SK-N-SH (cell line): ENCODE results near the gene SOX9. TPM values are rescaled to one million over a fixed set of nuclear protein-coding genes. Genes with fewer than 3 reads are reported as not detected.

ENCODE experiments used
- CTCF ChIA-PET: fragments of 300-600, 350-600 bp; formaldehyde crosslinking; extraction: SDS; loops from one replicate; lab custom pipeline; 2021; lab: Yijun Ruan, JAX
- POLR2A ChIA-PET: fragments of 350-600 bp; sonication (Branson Sonifier 250); formaldehyde crosslinking; extraction: SDS; loops from one replicate; lab custom pipeline; 2020; ENCODE audit warnings: antibody characterized with exemption, inconsistent platforms; lab: Yijun Ruan, JAX
- DNase-seq: peaks from one replicate; pipeline ENCODE4 v3.0.0; 2012
- H2AFZ ChIP-seq: fragments of 200-600 bp; sonication (generic); 2 replicates; pipeline ENCODE4 v1.8.1; 2016; ENCODE audit warnings: antibody characterized with exemption, mild to moderate bottlenecking, low read depth
- H3F3A ChIP-seq: fragments of 200-600 bp; sonication (generic); replicated peaks from 2 replicates; pipeline ENCODE3; 2016; ENCODE audit warnings: antibody characterized with exemption, mild to moderate bottlenecking; ENCODE audit not compliant: insufficient read depth
- H3K27ac ChIP-seq, 2 experiments: fragments of 200-500 bp in 1 of 2; fragments of 200-600 bp in 1 of 2; sonication (Bioruptor generic) in 1 of 2; sonication (generic), shearing (Covaris generic) in 1 of 2; 2 replicates each; pipeline versions ENCODE4 v1.5.1 to v1.6.1; 2014 to 2016; ENCODE audit warnings: low read depth in 2 of 2, inconsistent platforms in 1 of 2, low read length in 1 of 2, mild to moderate bottlenecking in 1 of 2, mixed read lengths in 1 of 2
- H3K27me3 ChIP-seq: fragments of 200-600 bp; sonication (generic), shearing (Covaris generic); 2 replicates; pipeline ENCODE4 v1.6.1; 2016; ENCODE audit warnings: mixed run types; ENCODE audit not compliant: insufficient read depth
- H3K36me3 ChIP-seq, 2 experiments: fragments of 200-500 bp in 1 of 2; fragments of 200-600 bp in 1 of 2; sonication (Bioruptor generic) in 1 of 2; sonication (generic) in 1 of 2; replicated peaks in 1 of 2; 2 replicates each; pipeline versions ENCODE3 to v1.5.1; 2014 to 2016; ENCODE audit warnings: low read length in 1 of 2, mild to moderate bottlenecking in 1 of 2; ENCODE audit not compliant: insufficient read depth in 2 of 2, control insufficient read depth in 1 of 2
- H3K4me1 ChIP-seq, 2 experiments: fragments of 200-500 bp in 1 of 2; fragments of 200-600 bp in 1 of 2; sonication (Bioruptor generic) in 1 of 2; sonication (generic), shearing (Covaris generic) in 1 of 2; 2 replicates each; pipeline versions ENCODE4 v1.5.1 to v1.6.1; 2014 to 2016; ENCODE audit warnings: low read depth in 1 of 2, low read length in 1 of 2, mixed run types in 1 of 2; ENCODE audit not compliant: insufficient read depth in 2 of 2, control insufficient read depth in 1 of 2
- H3K4me2 ChIP-seq: fragments of 200-600 bp; sonication (generic), shearing (Covaris generic); 2 replicates; pipeline ENCODE4 v1.6.1; 2017; ENCODE audit warnings: mixed run types
- H3K4me3 ChIP-seq, 2 experiments: fragments of 200-500 bp in 1 of 2; fragments of 200-600 bp in 1 of 2; sonication (Bioruptor generic) in 1 of 2; sonication (generic), shearing (Covaris generic) in 1 of 2; 2 replicates each; pipeline versions ENCODE4 v1.5.1 to v1.8.1; 2014 to 2016; ENCODE audit warnings: low read depth in 2 of 2, inconsistent platforms in 1 of 2, low read length in 1 of 2, mild to moderate bottlenecking in 1 of 2, mixed read lengths in 1 of 2, moderate library complexity in 1 of 2
- H3K79me2 ChIP-seq: fragments of 200-600 bp; sonication (generic); 2 replicates; pipeline ENCODE4 v1.8.1; 2017; ENCODE audit warnings: mild to moderate bottlenecking; ENCODE audit not compliant: insufficient read depth
- H3K9ac ChIP-seq: fragments of 200-600 bp; sonication (generic); 2 replicates; pipeline ENCODE4 v1.6.1; 2017; ENCODE audit warnings: mixed run types
- H3K9me2 ChIP-seq: fragments of 200-600 bp; sonication (generic); 2 replicates; pipeline ENCODE4 v1.6.1; 2017; ENCODE audit warnings: mixed run types
- H3K9me3 ChIP-seq: fragments of 200-600 bp; sonication (generic); 2 replicates; pipeline ENCODE4 v1.6.1; 2017; ENCODE audit warnings: mixed run types, mild to moderate bottlenecking, moderate library complexity
- H4K20me1 ChIP-seq: fragments of 200-600 bp; sonication (generic); 2 replicates; pipeline ENCODE4 v1.6.1; 2017; ENCODE audit warnings: mild to moderate bottlenecking, mixed run types; ENCODE audit not compliant: insufficient read depth
- CHD2 ChIP-seq: fragments of 150-350 bp; IDR thresholded peaks from 2 replicates; pipeline ENCODE4 v1.6.1; 2018; ENCODE audit warnings: low read length; ENCODE audit not compliant: partially characterized antibody
- CTCF ChIP-seq: fragments of 200-600 bp; sonication (generic); IDR thresholded peaks from 2 replicates; pipeline ENCODE4 v1.6.1; 2017; ENCODE audit warnings: antibody characterized with exemption, mild to moderate bottlenecking, moderate library complexity
- ELF1 ChIP-seq: IDR thresholded peaks from 2 replicates; pipeline ENCODE4 v1.4.0; 2012
- EP300 ChIP-seq, 2 experiments: IDR thresholded peaks; 2 replicates each; pipeline versions ENCODE4 v1.4.0 to v1.6.1; 2012; ENCODE audit warnings: borderline replicate concordance in 1 of 2, low read depth in 1 of 2, low read length in 1 of 2
- EZH2phosphoT487 ChIP-seq: fragments of 200-600 bp; sonication (generic); IDR thresholded peaks from 2 replicates; pipeline ENCODE4 v1.6.1; 2017; ENCODE audit warnings: low read depth, mixed run types, mild to moderate bottlenecking, antibody characterized with exemption, moderate library complexity, borderline replicate concordance
- FOSL2 ChIP-seq: IDR thresholded peaks from 2 replicates; pipeline ENCODE4 v1.4.0; 2012; ENCODE audit warnings: low read depth, mild to moderate bottlenecking, moderate library complexity, borderline replicate concordance
- FOXJ3 ChIP-seq: sonication (generic); formaldehyde crosslinking; IDR thresholded peaks from 2 replicates; pipeline ENCODE4 v1.5.1; 2020; ENCODE audit warnings: mild to moderate bottlenecking, missing genetic modification reagents
- GABPA ChIP-seq: IDR thresholded peaks from 2 replicates; pipeline ENCODE4 v1.4.0; 2012; ENCODE audit warnings: low read depth, mild to moderate bottlenecking
- IRF3 ChIP-seq: fragments of 150-350 bp; IDR thresholded peaks from 2 replicates; pipeline ENCODE4 v1.6.1; 2016; ENCODE audit warnings: mild to moderate bottlenecking, low read depth, low read length
- JUND ChIP-seq: IDR thresholded peaks from 2 replicates; pipeline ENCODE4 v1.4.0; 2012
- MAX ChIP-seq: IDR thresholded peaks from 2 replicates; pipeline ENCODE4 v1.4.0; 2012; ENCODE audit warnings: low read depth
- MXI1 ChIP-seq: IDR thresholded peaks from 2 replicates; pipeline ENCODE4 v1.6.1; 2012; ENCODE audit warnings: mild to moderate bottlenecking, low read depth, low read length, improper control_type of control experiment
- NFIC ChIP-seq: IDR thresholded peaks from 2 replicates; pipeline ENCODE4 v1.4.0; 2012; ENCODE audit warnings: borderline replicate concordance
- NRF1 ChIP-seq: IDR thresholded peaks from 2 replicates; pipeline ENCODE4 v1.6.1; 2012; ENCODE audit warnings: low read depth, mild to moderate bottlenecking, low read length
- POLR2AphosphoS5 ChIP-seq: IDR thresholded peaks from 2 replicates; pipeline ENCODE4 v1.6.1; 2012; ENCODE audit warnings: low read depth, low read length
- RAD21 ChIP-seq: IDR thresholded peaks from 2 replicates; pipeline ENCODE4 v1.6.1; 2012; ENCODE audit warnings: mild to moderate bottlenecking, low read length
- RCOR1 ChIP-seq: fragments of 150-350 bp; IDR thresholded peaks from 2 replicates; pipeline ENCODE4 v1.6.1; 2017; ENCODE audit warnings: antibody characterized with exemption, low read length
- RFX5 ChIP-seq: IDR thresholded peaks from 2 replicates; pipeline ENCODE4 v1.6.1; 2012; ENCODE audit warnings: mild to moderate bottlenecking, improper control_type of control experiment, low read length
- RXRA ChIP-seq: IDR thresholded peaks from 2 replicates; pipeline ENCODE4 v1.4.0; 2012; ENCODE audit warnings: low read depth, mild to moderate bottlenecking, borderline replicate concordance
- SIN3A ChIP-seq: IDR thresholded peaks from 2 replicates; pipeline ENCODE4 v1.6.1; 2012; ENCODE audit warnings: low read depth, mild to moderate bottlenecking, low read length, moderate library complexity, borderline replicate concordance
- SMC3 ChIP-seq: IDR thresholded peaks from 2 replicates; pipeline ENCODE4 v1.6.1; 2012; ENCODE audit warnings: low read depth, low read length, improper control_type of control experiment
- TAF1 ChIP-seq: IDR thresholded peaks from 2 replicates; pipeline ENCODE4 v1.6.1; 2012; ENCODE audit warnings: low read depth, mild to moderate bottlenecking, low read length, moderate library complexity, borderline replicate concordance
- USF1 ChIP-seq: IDR thresholded peaks from 2 replicates; pipeline ENCODE4 v1.4.0; 2012; ENCODE audit warnings: low read depth, borderline replicate concordance
- USF2 ChIP-seq: fragments of 150-350 bp; IDR thresholded peaks from 2 replicates; pipeline ENCODE4 v1.6.1; 2017; ENCODE audit warnings: antibody characterized with exemption, low read length, low read depth, borderline replicate concordance
- YY1 ChIP-seq: IDR thresholded peaks from 2 replicates; pipeline ENCODE4 v1.4.0; 2012; ENCODE audit warnings: low read depth, mild to moderate bottlenecking
- ZBTB33 ChIP-seq: IDR thresholded peaks from 2 replicates; pipeline ENCODE4 v1.4.0; 2012; ENCODE audit warnings: low read depth, borderline replicate concordance
- WGBS: methylation state at CpG from one replicate; pipeline ENCODE4 v1.1.6; 2017; ENCODE audit warnings: low lambda C conversion rate; 5-methylcytosine and 5-hydroxymethylcytosine counted together
- polyA plus RNA-seq, 3 experiments: library from polyadenylated mRNA; depleted of rRNA; stranded (reverse); fragments of >200 nt; gene quantifications; 2 replicates each; pipeline ENCODE4 v1.2.3, GENCODE V29; 2012

Gene SOX9
- 20.2 and 35.3 TPM in 2 replicates for polyA plus RNA-seq (2012; rRNA removed)
- polyA plus RNA-seq (2012; cell fraction: cytosol; rRNA removed), result 22.4 and 23.4 TPM in 2 replicates
- 66.1 and 69.3 TPM in 2 replicates for polyA plus RNA-seq (2012; cell fraction: nucleus; rRNA removed)

GRCh38 chr17:72120642-72121163 is at the start of gene SOX9:
SOX9 (plus strand) TSS chr17:72121020; CDS start chr17:72121392, 372 bp downstream.
- peak; percentile 95 for DNase-seq
- no peaks in the 10 kb centered on the region for H3K9me3 ChIP-seq
- peaks cover 45% of the 10 kb centered on the region for H3K79me2 ChIP-seq
- H3K9me2 ChIP-seq, result no peaks in the 10 kb centered on the region
- peaks cover 27% of the 10 kb centered on the region for H3F3A ChIP-seq
- H3K4me1 ChIP-seq, result peaks cover 16 to 29% of the 10 kb centered on the region in 2 experiments; a peak in 3 of 4 replicates
- H4K20me1 ChIP-seq, result peaks cover 24% of the 10 kb centered on the region
- ChIA-PET CTCF (interaction anchor here (0.9 to 7.7 kb wide), 20 partner anchors 10 to 1354 kb away, joined by 3 to 69 read pairs (median 4); no protein-coding TSS in a partner anchor), POLR2A (interaction anchor here (0.5 to 2.8 kb wide), 2 partner anchors 35 to 419 kb away, joined by 4 to 14 read pairs; no protein-coding TSS in a partner anchor)
- peaks cover 8 to 24% of the 10 kb centered on the region in 2 experiments for H3K36me3 ChIP-seq
- H3K4me3 ChIP-seq, result peak within 1 kb of the TSS; percentile 82 to 99
- WGBS, result under 1% methylated on average over 27 of the region's 27 CpGs
- no peaks in the 10 kb centered on the region for H3K27me3 ChIP-seq
- peak within 1 kb of the TSS; percentile 89 for H3K4me2 ChIP-seq
- H3K27ac ChIP-seq, result peak within 1 kb of the TSS; percentile 60 to 90
- H3K9ac ChIP-seq, result peak within 1 kb of the TSS; percentile 90
- H2AFZ ChIP-seq, result peak within 1 kb of the TSS; percentile 93
- no peak for TF ChIP-seq IRF3
- TF ChIP-seq MXI1, result peak; percentile 58; the same call in 1 of the 2 replicates
- TF ChIP-seq USF1, result no peak
- TF ChIP-seq ZBTB33, result no peak
- TF ChIP-seq EP300 (IDR thresholded peaks at IDR 0.05; ENCODE audit: borderline replicate concordance in 1 of 2, low read depth in 1 of 2, low read length in 1 of 2), result peak in 1 of 2 experiments; percentile 26; a peak in 1 of 4 replicates
- TF ChIP-seq ELF1, result no peak
- TF ChIP-seq FOSL2, result no peak
- TF ChIP-seq SMC3, result no peak; the same call in 1 of the 2 replicates
- TF ChIP-seq JUND, result no peak
- no peak for TF ChIP-seq EZH2phosphoT487
- TF ChIP-seq USF2, result no peak
- TF ChIP-seq TAF1, result peak; percentile 95
- TF ChIP-seq NFIC, result peak; percentile 16; the same call in 1 of the 2 replicates
- TF ChIP-seq MAX, result no peak; the same call in 1 of the 2 replicates
- peak; percentile 99 for TF ChIP-seq POLR2AphosphoS5
- no peak for TF ChIP-seq RXRA
- TF ChIP-seq CHD2, result no peak
- TF ChIP-seq RAD21, result no peak
- no peak for TF ChIP-seq NRF1
- peak; percentile 2; the same call in 1 of the 2 replicates for TF ChIP-seq YY1
- TF ChIP-seq RFX5, result peak; percentile 87
- TF ChIP-seq GABPA, result no peak
- TF ChIP-seq FOXJ3 (CRISPR knock-in tag), result no peak
- TF ChIP-seq CTCF, result no peak
- TF ChIP-seq SIN3A, result peak; percentile 37; the same call in 1 of the 2 replicates
- no peak for TF ChIP-seq RCOR1
